ENCODE measurements around the gene SNX32. TPM values are rescaled to one million over a fixed set of nuclear protein-coding genes. Genes with fewer than 3 reads are reported as not detected.
A peak's percentile ranks its signal among the peaks of the same experiment; 100 is the strongest.

Gene SNX32
- total and polyA plus RNA-seq, 2 of the 13 experiments (the other 11 are each of a cell fraction or from before 2014, with no cell fraction given) = 0.09 to 0.34 TPM

DNA sequence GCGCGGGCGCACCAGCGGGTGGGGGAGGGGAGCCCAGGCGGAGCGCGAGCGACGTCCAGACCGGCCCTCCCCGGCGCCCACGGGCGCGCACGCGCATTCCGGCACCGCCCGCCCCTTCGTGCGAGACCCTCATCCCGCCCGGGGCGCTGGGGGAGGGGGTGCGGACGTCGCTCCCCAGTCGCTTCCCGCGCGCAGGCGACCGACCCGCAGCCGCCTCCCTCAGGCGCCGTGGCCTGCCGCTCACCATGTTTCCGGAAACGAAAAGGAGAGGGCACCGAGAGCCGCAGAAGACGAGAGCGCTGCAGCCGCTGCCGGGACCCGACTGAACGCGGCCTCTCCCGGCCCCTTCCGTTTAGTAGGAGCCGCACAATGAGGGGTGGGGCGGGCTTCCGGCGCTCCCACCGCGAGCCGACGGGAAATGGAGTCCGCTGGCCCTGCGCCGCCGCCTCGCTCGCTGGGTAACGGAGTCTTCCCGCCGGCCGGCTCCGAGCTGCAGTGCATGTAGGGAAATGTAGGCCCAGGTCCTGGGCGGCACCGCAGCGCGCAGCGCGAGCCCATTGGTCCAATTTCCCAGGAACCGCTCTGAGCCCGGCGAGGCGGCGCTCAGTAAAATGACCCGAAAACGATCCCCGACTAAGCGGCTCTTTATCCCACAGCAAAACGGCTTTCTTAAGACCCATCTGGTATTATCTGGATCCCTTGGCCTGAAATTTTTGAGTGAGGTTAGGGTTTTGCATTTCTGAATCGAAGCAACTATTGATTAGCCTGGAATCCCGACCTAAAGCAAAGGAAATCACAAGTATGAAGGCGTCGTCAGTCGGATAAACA, 24.3 kb downstream of the SNX32 start, which contains the start of gene CFL1 (continued):
- TF ChIP-seq, protein P1, sequence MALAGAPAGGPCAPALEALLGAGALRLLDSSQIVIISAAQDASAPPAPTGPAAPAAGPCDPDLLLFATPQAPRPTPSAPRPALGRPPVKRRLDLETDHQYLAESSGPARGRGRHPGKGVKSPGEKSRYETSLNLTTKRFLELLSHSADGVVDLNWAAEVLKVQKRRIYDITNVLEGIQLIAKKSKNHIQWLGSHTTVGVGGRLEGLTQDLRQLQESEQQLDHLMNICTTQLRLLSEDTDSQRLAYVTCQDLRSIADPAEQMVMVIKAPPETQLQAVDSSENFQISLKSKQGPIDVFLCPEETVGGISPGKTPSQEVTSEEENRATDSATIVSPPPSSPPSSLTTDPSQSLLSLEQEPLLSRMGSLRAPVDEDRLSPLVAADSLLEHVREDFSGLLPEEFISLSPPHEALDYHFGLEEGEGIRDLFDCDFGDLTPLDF (CRISPR knock-in tag; IDR thresholded peaks at IDR 0.05) = peak; percentile 96
- TF ChIP-seq SIX4 (CRISPR knock-in tag; IDR thresholded peaks at IDR 0.05) (peak; percentile 42; the same call in 1 of the 2 replicates), KDM6A (CRISPR knock-in tag; IDR thresholded peaks at IDR 0.05; ENCODE audit: low read depth) (no peak), ZBTB10 (CRISPR knock-in tag; IDR thresholded peaks at IDR 0.05; ENCODE audit: borderline replicate concordance) (peak; percentile 4; the same call in 1 of the 2 replicates), TP53 (CRISPR knock-in tag; conservative IDR thresholded peaks at IDR 0.05) (no peak), SOX6 (IDR thresholded peaks at IDR 0.05) (no peak), SOX6 (CRISPR knock-in tag; IDR thresholded peaks at IDR 0.05) (peak; percentile 89), POLR2G (IDR thresholded peaks at IDR 0.05; ENCODE audit: low read depth, low read length) (peak; percentile 100), AGO2 (optimal IDR thresholded peaks at IDR 0.05; ENCODE audit: low read depth, low read length) (peak; percentile 9), CTCF (CRISPR knock-in tag; IDR thresholded peaks at IDR 0.05) (peak; percentile 46), AHR (CRISPR knock-in tag; IDR thresholded peaks at IDR 0.05) (no peak; the same call in 1 of the 2 replicates), ETV5 (CRISPR knock-in tag; IDR thresholded peaks at IDR 0.05; ENCODE audit: borderline replicate concordance) (peak; percentile 81)
- TF ChIP-seq, protein P2, sequence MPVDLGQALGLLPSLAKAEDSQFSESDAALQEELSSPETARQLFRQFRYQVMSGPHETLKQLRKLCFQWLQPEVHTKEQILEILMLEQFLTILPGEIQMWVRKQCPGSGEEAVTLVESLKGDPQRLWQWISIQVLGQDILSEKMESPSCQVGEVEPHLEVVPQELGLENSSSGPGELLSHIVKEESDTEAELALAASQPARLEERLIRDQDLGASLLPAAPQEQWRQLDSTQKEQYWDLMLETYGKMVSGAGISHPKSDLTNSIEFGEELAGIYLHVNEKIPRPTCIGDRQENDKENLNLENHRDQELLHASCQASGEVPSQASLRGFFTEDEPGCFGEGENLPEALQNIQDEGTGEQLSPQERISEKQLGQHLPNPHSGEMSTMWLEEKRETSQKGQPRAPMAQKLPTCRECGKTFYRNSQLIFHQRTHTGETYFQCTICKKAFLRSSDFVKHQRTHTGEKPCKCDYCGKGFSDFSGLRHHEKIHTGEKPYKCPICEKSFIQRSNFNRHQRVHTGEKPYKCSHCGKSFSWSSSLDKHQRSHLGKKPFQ (CRISPR knock-in tag; IDR thresholded peaks at IDR 0.05; ENCODE audit: insufficient replicate concordance) = peak; percentile 21
- TF ChIP-seq, protein P3, sequence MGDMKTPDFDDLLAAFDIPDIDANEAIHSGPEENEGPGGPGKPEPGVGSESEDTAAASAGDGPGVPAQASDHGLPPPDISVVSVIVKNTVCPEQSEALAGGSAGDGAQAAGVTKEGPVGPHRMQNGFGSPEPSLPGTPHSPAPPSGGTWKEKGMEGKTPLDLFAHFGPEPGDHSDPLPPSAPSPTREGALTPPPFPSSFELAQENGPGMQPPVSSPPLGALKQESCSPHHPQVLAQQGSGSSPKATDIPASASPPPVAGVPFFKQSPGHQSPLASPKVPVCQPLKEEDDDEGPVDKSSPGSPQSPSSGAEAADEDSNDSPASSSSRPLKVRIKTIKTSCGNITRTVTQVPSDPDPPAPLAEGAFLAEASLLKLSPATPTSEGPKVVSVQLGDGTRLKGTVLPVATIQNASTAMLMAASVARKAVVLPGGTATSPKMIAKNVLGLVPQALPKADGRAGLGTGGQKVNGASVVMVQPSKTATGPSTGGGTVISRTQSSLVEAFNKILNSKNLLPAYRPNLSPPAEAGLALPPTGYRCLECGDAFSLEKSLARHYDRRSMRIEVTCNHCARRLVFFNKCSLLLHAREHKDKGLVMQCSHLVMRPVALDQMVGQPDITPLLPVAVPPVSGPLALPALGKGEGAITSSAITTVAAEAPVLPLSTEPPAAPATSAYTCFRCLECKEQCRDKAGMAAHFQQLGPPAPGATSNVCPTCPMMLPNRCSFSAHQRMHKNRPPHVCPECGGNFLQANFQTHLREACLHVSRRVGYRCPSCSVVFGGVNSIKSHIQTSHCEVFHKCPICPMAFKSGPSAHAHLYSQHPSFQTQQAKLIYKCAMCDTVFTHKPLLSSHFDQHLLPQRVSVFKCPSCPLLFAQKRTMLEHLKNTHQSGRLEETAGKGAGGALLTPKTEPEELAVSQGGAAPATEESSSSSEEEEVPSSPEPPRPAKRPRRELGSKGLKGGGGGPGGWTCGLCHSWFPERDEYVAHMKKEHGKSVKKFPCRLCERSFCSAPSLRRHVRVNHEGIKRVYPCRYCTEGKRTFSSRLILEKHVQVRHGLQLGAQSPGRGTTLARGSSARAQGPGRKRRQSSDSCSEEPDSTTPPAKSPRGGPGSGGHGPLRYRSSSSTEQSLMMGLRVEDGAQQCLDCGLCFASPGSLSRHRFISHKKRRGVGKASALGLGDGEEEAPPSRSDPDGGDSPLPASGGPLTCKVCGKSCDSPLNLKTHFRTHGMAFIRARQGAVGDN (CRISPR knock-in tag; IDR thresholded peaks at IDR 0.05) = peak; percentile 56
- TF ChIP-seq, protein P4, sequence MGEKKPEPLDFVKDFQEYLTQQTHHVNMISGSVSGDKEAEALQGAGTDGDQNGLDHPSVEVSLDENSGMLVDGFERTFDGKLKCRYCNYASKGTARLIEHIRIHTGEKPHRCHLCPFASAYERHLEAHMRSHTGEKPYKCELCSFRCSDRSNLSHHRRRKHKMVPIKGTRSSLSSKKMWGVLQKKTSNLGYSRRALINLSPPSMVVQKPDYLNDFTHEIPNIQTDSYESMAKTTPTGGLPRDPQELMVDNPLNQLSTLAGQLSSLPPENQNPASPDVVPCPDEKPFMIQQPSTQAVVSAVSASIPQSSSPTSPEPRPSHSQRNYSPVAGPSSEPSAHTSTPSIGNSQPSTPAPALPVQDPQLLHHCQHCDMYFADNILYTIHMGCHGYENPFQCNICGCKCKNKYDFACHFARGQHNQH (CRISPR knock-in tag; IDR thresholded peaks at IDR 0.05) = peak; percentile 83
